ENCODE results near the gene GALNT15. TPM values are rescaled to one million over a fixed set of nuclear protein-coding genes. Genes with fewer than 3 reads are reported as not detected.

Gene GALNT15
- total RNA-seq, 1 donor from 2014 or later: not detected

DNA sequence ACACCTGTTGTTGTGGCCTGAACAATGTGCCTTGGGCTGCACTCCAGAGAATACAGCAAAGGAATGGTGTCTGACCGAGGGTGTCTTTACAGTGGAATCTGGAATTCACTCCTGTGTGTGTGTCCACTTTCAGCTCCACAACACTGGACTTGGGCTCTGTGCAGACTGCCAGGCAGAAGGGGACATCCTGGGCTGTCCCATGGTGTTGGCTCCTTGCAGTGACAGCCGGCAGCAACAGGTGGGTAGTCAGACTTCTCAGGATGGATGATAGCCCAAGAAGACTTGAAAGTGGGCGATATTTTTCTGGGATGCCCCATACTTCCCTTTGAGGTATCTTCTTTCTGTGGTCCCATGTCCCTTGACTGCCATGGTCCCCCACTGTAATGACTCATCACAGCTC lies 45.3 kb downstream of the GALNT15 start:
- Histone ChIP-seq H3K4me3 (no peak overlapping the region), H3K4me1 (no peaks in the 10 kb centered on the region), H2AFZ (replicated peaks) (no peak overlapping the region), H3K27me3 (no peaks in the 10 kb centered on the region), H3K27ac (no peak overlapping the region), H3K9ac (no peak overlapping the region), H4K20me1 (ENCODE audit: low read depth) (no peaks in the 10 kb centered on the region), H3K79me2 (ENCODE audit: low read depth) (no peaks in the 10 kb centered on the region), H3K9me3 (ENCODE audit: low read depth) (no peaks in the 10 kb centered on the region), H3K4me2 (no peak overlapping the region), H3K36me3 (no peaks in the 10 kb centered on the region), H3F3A (ENCODE audit: low read depth) (no peaks in the 10 kb centered on the region)
- H3K36me3 Mint-ChIP-seq: no peaks in the 10 kb centered on the region
- H3K27ac Mint-ChIP-seq: no peak overlapping the region
- H3K9me3 Mint-ChIP-seq: no peaks in the 10 kb centered on the region
- no peak for DNase-seq (ENCODE audit: low spot score)
- H3K27me3 Mint-ChIP-seq (ENCODE audit: insufficient read depth, low read depth): peaks cover 4% of the 10 kb centered on the region
- TF ChIP-seq EZH2 (IDR thresholded peaks at IDR 0.05): no peak
- H3K4me3 Mint-ChIP-seq: no peak overlapping the region
- no peaks in the 10 kb centered on the region for H3K4me1 Mint-ChIP-seq

DNA sequence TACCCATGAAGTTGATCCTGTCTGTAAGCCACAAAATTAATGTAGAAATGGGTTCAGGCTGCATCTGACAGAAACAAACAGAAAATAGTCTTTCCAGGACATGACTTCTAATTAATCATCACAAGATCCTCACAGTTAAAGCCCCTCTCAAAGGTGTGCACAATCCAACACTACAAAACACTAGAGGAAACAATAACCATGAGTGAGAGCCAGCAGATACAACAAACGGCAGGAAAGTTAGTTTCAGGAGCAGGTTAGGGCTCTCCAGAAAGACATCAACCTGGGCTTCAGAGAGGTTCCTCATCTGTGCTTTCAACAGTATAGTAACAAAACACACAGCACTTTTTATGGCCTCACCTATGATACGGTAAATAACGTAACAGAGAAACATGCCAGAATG lies 47.5 kb downstream of the GALNT15 start:
- H3K27me3 Mint-ChIP-seq (ENCODE audit: insufficient read depth, low read depth): peaks cover 4% of the 10 kb centered on the region
- TF ChIP-seq EZH2 (IDR thresholded peaks at IDR 0.05): no peak
- TF ChIP-seq EZH2phosphoT487 (IDR thresholded peaks at IDR 0.05): no peak
- TF ChIP-seq, protein P1, sequence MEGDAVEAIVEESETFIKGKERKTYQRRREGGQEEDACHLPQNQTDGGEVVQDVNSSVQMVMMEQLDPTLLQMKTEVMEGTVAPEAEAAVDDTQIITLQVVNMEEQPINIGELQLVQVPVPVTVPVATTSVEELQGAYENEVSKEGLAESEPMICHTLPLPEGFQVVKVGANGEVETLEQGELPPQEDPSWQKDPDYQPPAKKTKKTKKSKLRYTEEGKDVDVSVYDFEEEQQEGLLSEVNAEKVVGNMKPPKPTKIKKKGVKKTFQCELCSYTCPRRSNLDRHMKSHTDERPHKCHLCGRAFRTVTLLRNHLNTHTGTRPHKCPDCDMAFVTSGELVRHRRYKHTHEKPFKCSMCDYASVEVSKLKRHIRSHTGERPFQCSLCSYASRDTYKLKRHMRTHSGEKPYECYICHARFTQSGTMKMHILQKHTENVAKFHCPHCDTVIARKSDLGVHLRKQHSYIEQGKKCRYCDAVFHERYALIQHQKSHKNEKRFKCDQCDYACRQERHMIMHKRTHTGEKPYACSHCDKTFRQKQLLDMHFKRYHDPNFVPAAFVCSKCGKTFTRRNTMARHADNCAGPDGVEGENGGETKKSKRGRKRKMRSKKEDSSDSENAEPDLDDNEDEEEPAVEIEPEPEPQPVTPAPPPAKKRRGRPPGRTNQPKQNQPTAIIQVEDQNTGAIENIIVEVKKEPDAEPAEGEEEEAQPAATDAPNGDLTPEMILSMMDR (IDR thresholded peaks at IDR 0.05): no peak
- Histone ChIP-seq H2AFZ (replicated peaks) (no peak overlapping the region), H3K36me3 (no peaks in the 10 kb centered on the region), H3K79me2 (ENCODE audit: low read depth) (no peaks in the 10 kb centered on the region), H3K4me1 (no peaks in the 10 kb centered on the region), H3K4me2 (no peak overlapping the region), H3K4me3 (no peak overlapping the region), H4K20me1 (ENCODE audit: low read depth) (no peaks in the 10 kb centered on the region), H3K27me3 (no peaks in the 10 kb centered on the region), H3K9ac (no peak overlapping the region), H3K9me3 (ENCODE audit: low read depth) (no peaks in the 10 kb centered on the region), H3K27ac (no peak overlapping the region), H3F3A (ENCODE audit: low read depth) (no peaks in the 10 kb centered on the region)
- no peak for DNase-seq (ENCODE audit: low spot score)
- peaks cover 7% of the 10 kb centered on the region for H3K4me1 Mint-ChIP-seq
- no peaks in the 10 kb centered on the region for H3K36me3 Mint-ChIP-seq
- H3K27ac Mint-ChIP-seq: no peak overlapping the region
- no peaks in the 10 kb centered on the region for H3K9me3 Mint-ChIP-seq
- H3K4me3 Mint-ChIP-seq: no peak overlapping the region

DNA sequence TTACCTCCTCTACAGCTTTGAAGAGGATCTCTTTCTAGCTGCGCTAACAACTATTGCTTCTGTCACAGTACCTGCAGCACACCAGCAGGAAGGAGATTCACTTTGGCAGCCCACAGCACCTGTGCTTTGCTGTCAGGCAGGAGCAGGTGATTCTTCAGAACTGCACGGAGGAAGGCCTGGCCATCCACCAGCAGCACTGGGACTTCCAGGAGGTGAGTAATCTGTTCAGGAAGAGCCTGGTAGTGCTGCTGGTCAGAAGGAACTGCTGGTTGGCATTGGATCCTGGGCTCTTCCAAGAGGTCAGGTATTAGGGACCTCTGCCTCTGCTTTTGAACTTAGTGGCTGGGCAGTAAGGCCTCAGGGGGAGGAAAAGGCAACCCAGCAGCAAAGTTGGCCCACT lies 48.1 kb downstream of the GALNT15 start:
- Mint-ChIP-seq H3K27ac (no peak overlapping the region), H3K36me3 (no peaks in the 10 kb centered on the region), H3K4me3 (no peak overlapping the region), H3K9me3 (no peaks in the 10 kb centered on the region), H3K4me1 (peaks cover 10% of the 10 kb centered on the region), H3K27me3 (ENCODE audit: insufficient read depth, low read depth) (peaks cover 4% of the 10 kb centered on the region)
- Histone ChIP-seq H3K27me3 (no peaks in the 10 kb centered on the region), H3F3A (ENCODE audit: low read depth) (no peaks in the 10 kb centered on the region), H3K4me2 (no peak overlapping the region), H3K79me2 (ENCODE audit: low read depth) (no peaks in the 10 kb centered on the region), H4K20me1 (ENCODE audit: low read depth) (no peaks in the 10 kb centered on the region), H3K9me3 (ENCODE audit: low read depth) (no peaks in the 10 kb centered on the region), H3K4me1 (peaks cover 4% of the 10 kb centered on the region), H2AFZ (replicated peaks) (no peak overlapping the region), H3K27ac (no peak overlapping the region), H3K4me3 (no peak overlapping the region), H3K36me3 (no peaks in the 10 kb centered on the region), H3K9ac (no peak overlapping the region)
- DNase-seq (ENCODE audit: low spot score): no peak
- no peak for TF ChIP-seq EZH2 (IDR thresholded peaks at IDR 0.05)
- TF ChIP-seq EZH2phosphoT487 (IDR thresholded peaks at IDR 0.05): no peak
- TF ChIP-seq, protein P1 (IDR thresholded peaks at IDR 0.05): no peak

DNA sequence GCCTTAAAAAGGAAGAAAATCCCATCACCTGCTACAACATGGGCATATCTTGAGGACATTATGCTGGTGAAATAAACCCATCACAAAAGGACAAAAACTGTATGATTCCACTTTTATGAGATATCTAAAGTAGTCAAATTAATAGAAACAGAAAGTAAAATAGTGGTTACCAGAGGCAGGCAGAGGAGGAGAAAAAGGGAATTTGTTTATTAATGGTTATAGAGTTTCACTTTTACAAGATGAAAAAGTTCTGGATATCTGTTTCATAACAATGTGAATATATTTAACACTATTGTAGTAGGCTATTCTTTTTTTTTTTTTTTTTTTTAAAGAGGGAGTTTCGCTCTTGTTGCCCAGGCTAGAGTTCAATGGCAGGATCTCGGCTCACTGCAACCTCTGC lies 49.8 kb downstream of the GALNT15 start:
- Histone ChIP-seq H3K4me2 (no peak overlapping the region), H3K27me3 (no peaks in the 10 kb centered on the region), H4K20me1 (ENCODE audit: low read depth) (no peaks in the 10 kb centered on the region), H3K9ac (no peak overlapping the region), H2AFZ (replicated peaks) (no peak overlapping the region), H3K36me3 (no peaks in the 10 kb centered on the region), H3K9me3 (ENCODE audit: low read depth) (no peaks in the 10 kb centered on the region), H3K27ac (no peak overlapping the region), H3K4me1 (peaks cover 9% of the 10 kb centered on the region), H3F3A (ENCODE audit: low read depth) (no peaks in the 10 kb centered on the region), H3K4me3 (no peak overlapping the region), H3K79me2 (ENCODE audit: low read depth) (no peaks in the 10 kb centered on the region)
- no peak overlapping the region for H3K27ac Mint-ChIP-seq
- no peaks in the 10 kb centered on the region for H3K36me3 Mint-ChIP-seq
- H3K4me3 Mint-ChIP-seq: no peak overlapping the region
- DNase-seq (ENCODE audit: low spot score): no peak
- no peak for TF ChIP-seq EZH2 (IDR thresholded peaks at IDR 0.05)
- TF ChIP-seq, protein P1 (IDR thresholded peaks at IDR 0.05): no peak
- TF ChIP-seq EZH2phosphoT487 (IDR thresholded peaks at IDR 0.05): no peak
- H3K27me3 Mint-ChIP-seq (ENCODE audit: insufficient read depth, low read depth): peaks cover 6% of the 10 kb centered on the region
- peaks cover 16% of the 10 kb centered on the region for H3K4me1 Mint-ChIP-seq
- no peaks in the 10 kb centered on the region for H3K9me3 Mint-ChIP-seq
